SH-SY5Y (cell line): ENCODE results near the gene ADCY9.

Experiments used
- GATA2 ChIP-seq: IDR thresholded peaks from 2 replicates; pipeline ENCODE4 v1.6.1; 2011; ENCODE audit warnings: mild to moderate bottlenecking, low read depth, low read length
- GATA3 ChIP-seq: IDR thresholded peaks from 2 replicates; pipeline ENCODE4 v1.6.1; 2011; ENCODE audit warnings: low read depth, mild to moderate bottlenecking, low read length, moderate library complexity

GRCh38 chr16:4009177-4009576, 107.1 kb downstream of the ADCY9 start:
- TF ChIP-seq GATA3 (no peak), GATA2 (no peak)
